SK-N-MC (cell line): ENCODE measurements around the gene ATF1.

ENCODE experiments used
- EZH2 ChIP-seq: fragments of 200-600 bp; sonication (generic); IDR thresholded peaks from one replicate; pipeline ENCODE4 v1.6.1; 2017; ENCODE audit warnings: antibody characterized with exemption
- POLR2AphosphoS5 ChIP-seq: IDR thresholded peaks from 2 replicates; pipeline ENCODE4 v1.6.1; 2012; ENCODE audit warnings: mild to moderate bottlenecking, low read depth, low read length, borderline replicate concordance

DNA sequence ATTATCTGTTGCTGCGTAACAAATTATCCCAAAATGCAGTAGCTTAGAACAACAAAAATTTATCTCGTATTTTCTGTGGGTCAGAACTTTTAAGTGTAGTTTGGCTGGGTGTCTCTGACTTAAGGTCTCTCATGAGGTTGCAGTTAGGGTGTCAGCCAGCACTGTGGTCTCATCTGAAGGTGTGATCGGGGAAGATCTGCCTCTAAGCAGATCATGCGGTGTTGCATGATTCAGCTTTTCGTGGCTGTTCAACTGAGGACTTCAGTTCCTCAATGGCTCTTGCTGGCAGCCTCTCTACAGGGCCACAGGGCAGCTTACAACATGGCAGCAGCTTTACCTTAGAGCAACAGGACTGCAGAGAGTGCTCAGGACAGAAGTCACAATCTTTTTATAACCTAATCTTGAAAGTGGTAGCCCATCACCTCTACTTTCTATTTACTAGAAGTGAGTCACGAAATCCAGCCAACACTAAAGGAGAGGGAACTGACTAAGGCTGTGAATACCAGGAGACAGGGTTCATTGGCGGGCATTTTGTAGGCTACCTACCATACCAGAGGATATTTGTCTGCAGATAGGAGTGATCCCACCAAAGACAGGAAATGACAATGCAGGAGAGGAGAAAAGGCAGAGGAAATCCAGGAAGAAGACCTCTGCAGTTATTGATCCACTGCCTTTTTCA, 77.0 kb downstream of the ATF1 start:
- no peak for TF ChIP-seq EZH2
- no peak for TF ChIP-seq POLR2AphosphoS5
